ENCODE measurements around the gene KLHDC4. TPM values are rescaled to one million over a fixed set of nuclear protein-coding genes. Genes with fewer than 3 reads are reported as not detected.

Gene KLHDC4
- polyA plus RNA-seq, 2 donors = 20.0 to 32.4 TPM

- Histone ChIP-seq H3K4me1 (ENCODE audit: control insufficient read depth in 2 of 2, insufficient read depth in 2 of 2, low read length in 1 of 2) (peaks cover 0 to 2% of the 10 kb centered on the region in 2 donors), H3K9me3 (ENCODE audit: control insufficient read depth in 2 of 2, insufficient read depth in 1 of 2, low read depth in 1 of 2, low read length in 1 of 2) (no peaks in the 10 kb centered on the region), H3K27me3 (ENCODE audit: control insufficient read depth in 1 of 2, insufficient read depth in 2 of 2, low read length in 2 of 2) (no peaks in the 10 kb centered on the region), H3K27ac (ENCODE audit: low read depth in 2 of 2, low read length in 1 of 2) (no peak overlapping the region), H3K4me3 (ENCODE audit: low read depth in 1 of 2, low read length in 2 of 2) (no peak overlapping the region), H3K36me3 (ENCODE audit: control insufficient read depth in 2 of 2, insufficient read depth in 2 of 2, low read length in 1 of 2) (peaks cover 2 to 27% of the 10 kb centered on the region in 2 donors)
- WGBS, 2 donors = 89 to 92% methylated on average over 19 of the region's 19 CpGs
Observed at GRCh38 chr16:87713451-87714229, 52.1 kb downstream of the KLHDC4 start.

DNA sequence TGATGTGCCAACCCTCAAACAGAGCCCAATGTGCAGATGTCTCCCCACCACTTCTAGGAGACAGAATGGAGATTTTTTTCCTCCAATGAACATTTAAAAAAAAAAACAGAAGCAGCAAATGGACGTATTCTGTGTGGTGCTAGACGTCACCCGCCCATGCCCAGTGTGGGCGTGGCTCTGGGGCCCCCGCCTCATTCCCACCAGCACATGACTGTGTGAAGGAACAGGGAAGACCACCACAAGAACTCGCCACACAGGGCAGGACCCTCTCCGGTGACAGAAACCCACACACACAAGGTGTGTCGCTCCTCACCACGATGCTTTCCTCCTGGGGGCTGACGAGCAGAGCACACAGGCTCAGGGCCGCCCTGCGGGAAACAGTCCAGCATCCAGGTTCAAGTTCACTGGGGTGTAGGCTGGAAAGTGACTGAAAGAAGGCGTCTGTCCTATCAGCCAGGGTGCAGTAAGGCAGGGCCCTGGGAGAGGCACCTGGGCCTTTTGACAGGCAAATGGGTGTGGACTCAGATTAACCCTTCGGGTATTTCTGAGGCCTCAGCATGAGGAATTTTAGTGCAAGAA, 53.5 kb downstream of the KLHDC4 start:
- H3K9me3 ChIP-seq (ENCODE audit: control insufficient read depth in 2 of 2, insufficient read depth in 1 of 2, low read depth in 1 of 2, low read length in 1 of 2) = no peaks in the 10 kb centered on the region
- WGBS, 2 donors = 86 to 87% methylated on average over 14 of the region's 14 CpGs
- H3K4me1 ChIP-seq (ENCODE audit: control insufficient read depth in 2 of 2, insufficient read depth in 2 of 2, low read length in 1 of 2) = peaks cover 0 to 2% of the 10 kb centered on the region in 2 donors
- no peak overlapping the region for H3K4me3 ChIP-seq (ENCODE audit: low read depth in 1 of 2, low read length in 2 of 2)
- H3K27me3 ChIP-seq (ENCODE audit: control insufficient read depth in 1 of 2, insufficient read depth in 2 of 2, low read length in 2 of 2) = no peaks in the 10 kb centered on the region
- H3K27ac ChIP-seq (ENCODE audit: low read depth in 2 of 2, low read length in 1 of 2) = no peak overlapping the region
- H3K36me3 ChIP-seq (ENCODE audit: control insufficient read depth in 2 of 2, insufficient read depth in 2 of 2, low read length in 1 of 2) = peaks cover 5 to 40% of the 10 kb centered on the region in 2 donors

DNA sequence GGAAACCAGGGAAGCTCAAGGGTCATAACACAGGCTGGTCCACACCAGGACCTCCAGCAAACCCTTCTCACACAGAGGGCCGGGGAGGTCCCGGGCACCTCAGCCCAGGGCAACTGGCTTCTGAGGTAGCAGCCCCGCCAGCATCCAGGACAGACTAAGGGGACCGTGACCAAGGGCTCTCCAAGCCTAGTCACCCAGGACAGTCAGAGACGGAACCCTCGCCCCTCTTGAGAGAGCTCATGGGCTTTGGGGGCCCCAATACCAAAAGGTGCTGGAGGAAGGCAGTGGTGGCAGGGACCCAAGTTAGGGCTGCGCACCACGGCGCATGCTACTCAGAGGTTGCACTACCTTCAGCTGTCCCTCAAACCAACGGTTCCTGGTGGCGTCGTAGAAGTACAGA, 54.9 kb downstream of the KLHDC4 start:
- Histone ChIP-seq H3K27ac (ENCODE audit: low read depth in 2 of 2, low read length in 1 of 2) (no peak overlapping the region), H3K36me3 (ENCODE audit: control insufficient read depth in 2 of 2, insufficient read depth in 2 of 2, low read length in 1 of 2) (peaks cover 5 to 43% of the 10 kb centered on the region in 2 donors), H3K4me3 (ENCODE audit: low read depth in 1 of 2, low read length in 2 of 2) (no peak overlapping the region), H3K4me1 (ENCODE audit: control insufficient read depth in 2 of 2, insufficient read depth in 2 of 2, low read length in 1 of 2) (peaks cover 0 to 2% of the 10 kb centered on the region in 2 donors), H3K27me3 (ENCODE audit: control insufficient read depth in 1 of 2, insufficient read depth in 2 of 2, low read length in 2 of 2) (no peaks in the 10 kb centered on the region), H3K9me3 (ENCODE audit: control insufficient read depth in 2 of 2, insufficient read depth in 1 of 2, low read depth in 1 of 2, low read length in 1 of 2) (no peaks in the 10 kb centered on the region)
- 93 to 94% methylated on average over 12 of the region's 12 CpGs for WGBS, 2 donors

- Histone ChIP-seq H3K27me3 (ENCODE audit: control insufficient read depth in 1 of 2, insufficient read depth in 2 of 2, low read length in 2 of 2) (no peaks in the 10 kb centered on the region), H3K4me1 (ENCODE audit: control insufficient read depth in 2 of 2, insufficient read depth in 2 of 2, low read length in 1 of 2) (peaks cover 0 to 2% of the 10 kb centered on the region in 2 donors), H3K4me3 (ENCODE audit: low read depth in 1 of 2, low read length in 2 of 2) (no peak overlapping the region), H3K9me3 (ENCODE audit: control insufficient read depth in 2 of 2, insufficient read depth in 1 of 2, low read depth in 1 of 2, low read length in 1 of 2) (no peaks in the 10 kb centered on the region), H3K27ac (ENCODE audit: low read depth in 2 of 2, low read length in 1 of 2) (no peak overlapping the region), H3K36me3 (ENCODE audit: control insufficient read depth in 2 of 2, insufficient read depth in 2 of 2, low read length in 1 of 2) (peaks cover 5 to 42% of the 10 kb centered on the region in 2 donors)
- 94 to 97% methylated on average over 12 of the region's 12 CpGs for WGBS, 2 donors
Observed at GRCh38 chr16:87709677-87710076, 56.1 kb downstream of the KLHDC4 start.

DNA sequence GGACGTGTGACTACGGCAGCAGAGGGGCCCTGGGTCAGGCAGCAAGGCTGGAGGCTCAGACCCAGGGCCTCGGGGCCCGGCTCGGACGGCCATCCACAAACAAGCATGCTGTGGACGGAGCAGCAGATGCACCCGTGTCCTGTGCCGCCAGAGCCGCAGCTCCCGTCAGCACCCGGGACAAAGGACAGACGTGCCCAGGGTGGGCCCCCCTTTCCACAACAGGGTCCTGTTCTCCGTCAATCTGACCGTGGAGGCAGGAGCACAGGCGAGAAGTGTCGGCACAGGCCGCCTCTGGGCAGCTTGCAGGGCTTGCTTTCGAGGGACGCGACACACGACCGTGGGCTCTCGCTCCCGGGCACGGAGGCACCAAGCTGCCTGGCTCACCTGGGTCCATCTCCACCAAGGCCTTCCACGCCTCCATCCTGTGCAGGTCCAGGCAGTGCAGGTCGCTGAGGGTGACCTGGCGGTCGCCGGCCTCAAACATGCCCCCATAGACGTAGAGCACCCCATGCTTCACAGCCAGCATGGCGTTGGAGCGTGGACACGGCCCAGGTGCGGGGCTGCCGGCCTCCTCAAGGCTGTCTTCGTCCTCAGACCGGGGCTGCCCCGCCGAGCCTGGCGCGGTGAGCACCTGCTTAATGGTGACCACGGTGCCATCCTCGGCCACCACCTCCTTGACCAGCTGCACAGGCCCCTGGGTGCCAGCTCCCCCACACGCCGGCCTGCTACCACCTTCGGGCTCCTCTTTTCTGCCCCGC, 56.7 kb downstream of the KLHDC4 start:
- 94 to 95% methylated on average over 49 of the region's 49 CpGs for WGBS, 2 donors
- Histone ChIP-seq H3K27ac (ENCODE audit: low read depth in 2 of 2, low read length in 1 of 2) (no peak overlapping the region), H3K9me3 (ENCODE audit: control insufficient read depth in 2 of 2, insufficient read depth in 1 of 2, low read depth in 1 of 2, low read length in 1 of 2) (no peaks in the 10 kb centered on the region), H3K4me1 (ENCODE audit: control insufficient read depth in 2 of 2, insufficient read depth in 2 of 2, low read length in 1 of 2) (peaks cover 0 to 2% of the 10 kb centered on the region in 2 donors), H3K27me3 (ENCODE audit: control insufficient read depth in 1 of 2, insufficient read depth in 2 of 2, low read length in 2 of 2) (no peaks in the 10 kb centered on the region), H3K36me3 (ENCODE audit: control insufficient read depth in 2 of 2, insufficient read depth in 2 of 2, low read length in 1 of 2) (peaks cover 5 to 42% of the 10 kb centered on the region in 2 donors), H3K4me3 (ENCODE audit: low read depth in 1 of 2, low read length in 2 of 2) (no peak overlapping the region)

- H3K4me3 ChIP-seq (ENCODE audit: low read depth in 1 of 2, low read length in 2 of 2) = no peak overlapping the region
- 91% methylated on average over 45 of the region's 45 CpGs for WGBS, 2 donors
- H3K4me1 ChIP-seq (ENCODE audit: control insufficient read depth in 2 of 2, insufficient read depth in 2 of 2, low read length in 1 of 2) = peaks cover 0 to 4% of the 10 kb centered on the region in 2 donors
- no peaks in the 10 kb centered on the region for H3K9me3 ChIP-seq (ENCODE audit: control insufficient read depth in 2 of 2, insufficient read depth in 1 of 2, low read depth in 1 of 2, low read length in 1 of 2)
- no peaks in the 10 kb centered on the region for H3K27me3 ChIP-seq (ENCODE audit: control insufficient read depth in 1 of 2, insufficient read depth in 2 of 2, low read length in 2 of 2)
- H3K27ac ChIP-seq (ENCODE audit: low read depth in 2 of 2, low read length in 1 of 2) = no peak overlapping the region
- peaks cover 14 to 53% of the 10 kb centered on the region in 2 donors for H3K36me3 ChIP-seq (ENCODE audit: control insufficient read depth in 2 of 2, insufficient read depth in 2 of 2, low read length in 1 of 2)
Observed at GRCh38 chr16:87707714-87708580, 57.8 kb downstream of the KLHDC4 start.

GRCh38 chr16:87707097-87707496, 58.7 kb downstream of the KLHDC4 start:
- H3K4me1 ChIP-seq (ENCODE audit: control insufficient read depth in 2 of 2, insufficient read depth in 2 of 2, low read length in 1 of 2) = peaks cover 0 to 2% of the 10 kb centered on the region in 2 donors
- peaks cover 15 to 54% of the 10 kb centered on the region in 2 donors for H3K36me3 ChIP-seq (ENCODE audit: control insufficient read depth in 2 of 2, insufficient read depth in 2 of 2, low read length in 1 of 2)
- H3K4me3 ChIP-seq (ENCODE audit: low read depth in 1 of 2, low read length in 2 of 2) = no peak overlapping the region
- no peaks in the 10 kb centered on the region for H3K9me3 ChIP-seq (ENCODE audit: control insufficient read depth in 2 of 2, insufficient read depth in 1 of 2, low read depth in 1 of 2, low read length in 1 of 2)
- no peak overlapping the region for H3K27ac ChIP-seq (ENCODE audit: low read depth in 2 of 2, low read length in 1 of 2)
- H3K27me3 ChIP-seq (ENCODE audit: control insufficient read depth in 1 of 2, insufficient read depth in 2 of 2, low read length in 2 of 2) = no peaks in the 10 kb centered on the region
- 90% methylated on average over 17 of the region's 17 CpGs for WGBS, 2 donors

GRCh38 chr16:87706278-87707000, 59.3 kb downstream of the KLHDC4 start:
- Histone ChIP-seq H3K36me3 (ENCODE audit: control insufficient read depth in 2 of 2, insufficient read depth in 2 of 2, low read length in 1 of 2) (peaks cover 15 to 60% of the 10 kb centered on the region in 2 donors), H3K27ac (ENCODE audit: low read depth in 2 of 2, low read length in 1 of 2) (no peak overlapping the region), H3K27me3 (ENCODE audit: control insufficient read depth in 1 of 2, insufficient read depth in 2 of 2, low read length in 2 of 2) (no peaks in the 10 kb centered on the region), H3K4me3 (ENCODE audit: low read depth in 1 of 2, low read length in 2 of 2) (no peak overlapping the region), H3K9me3 (ENCODE audit: control insufficient read depth in 2 of 2, insufficient read depth in 1 of 2, low read depth in 1 of 2, low read length in 1 of 2) (no peaks in the 10 kb centered on the region), H3K4me1 (ENCODE audit: control insufficient read depth in 2 of 2, insufficient read depth in 2 of 2, low read length in 1 of 2) (peaks cover 0 to 2% of the 10 kb centered on the region in 2 donors)
- 66 to 75% methylated on average over 27 to 28 of the region's 28 CpGs for WGBS, 2 donors

Measured in esophagus (tissue), 2 donors.